Neural cell (in vitro differentiated cells): Measurements from ENCODE around the gene IKZF2. TPM values are rescaled to one million over a fixed set of nuclear protein-coding genes. Genes with fewer than 3 reads are reported as not detected.

Experiments used
- H2AFZ ChIP-seq: fragments of 200-600, 300-800 bp; sonication (generic), shearing (Covaris generic); 2 replicates; pipeline ENCODE4 v1.6.0; 2014; ENCODE audit warnings: low read depth, mild to moderate bottlenecking, antibody characterized with exemption, low read length, moderate library complexity
- H3F3A ChIP-seq: fragments of 200-600 bp; shearing (Covaris generic); 2 replicates; pipeline ENCODE4 v1.6.1; 2016; ENCODE audit warnings: mild to moderate bottlenecking, moderate library complexity, mixed read lengths, antibody characterized with exemption, low read length; ENCODE audit not compliant: insufficient read depth, poor library complexity, severe bottlenecking
- H3K27ac ChIP-seq: fragments of 200-600, 300-800 bp; sonication (generic), shearing (Covaris generic); 2 replicates; pipeline ENCODE4 v1.5.1; 2014; ENCODE audit warnings: mild to moderate bottlenecking, low read length, moderate library complexity
- H3K27me3 ChIP-seq: fragments of 300-800, 200-600 bp; sonication (generic), shearing (Covaris generic); 2 replicates; pipeline ENCODE4 v1.6.0; 2014; ENCODE audit warnings: mild to moderate bottlenecking, low read depth, low read length, moderate library complexity; ENCODE audit not compliant: insufficient read depth
- H3K36me3 ChIP-seq: fragments of 300-800, 200-600 bp; sonication (generic), shearing (Covaris generic); 2 replicates; pipeline ENCODE4 v1.5.1; 2014; ENCODE audit warnings: mild to moderate bottlenecking, antibody characterized with exemption, low read length, moderate library complexity; ENCODE audit not compliant: insufficient read depth
- H3K4me2 ChIP-seq: fragments of 300-800, 200-600 bp; sonication (generic), shearing (Covaris generic); 2 replicates; pipeline ENCODE4 v1.6.0; 2014; ENCODE audit warnings: mild to moderate bottlenecking, low read length
- H3K4me3 ChIP-seq: fragments of 300-800, 200-600 bp; sonication (generic), shearing (Covaris generic); 2 replicates; pipeline ENCODE4 v1.5.1; 2014; ENCODE audit warnings: mild to moderate bottlenecking, low read length, moderate library complexity
- H3K79me2 ChIP-seq: fragments of 200-600 bp; shearing (Covaris generic); replicated peaks from 2 replicates; pipeline ENCODE4 v1.6.0; 2014; ENCODE audit warnings: mild to moderate bottlenecking, low read length, moderate library complexity; ENCODE audit not compliant: insufficient read depth
- H3K9ac ChIP-seq: fragments of 300-800, 200-600 bp; sonication (generic), shearing (Covaris generic); 2 replicates; pipeline ENCODE4 v1.6.1; 2016; ENCODE audit warnings: mild to moderate bottlenecking, low read length, mixed read lengths
- H3K9me2 ChIP-seq: fragments of 200-600 bp; shearing (Covaris generic); 2 replicates; pipeline ENCODE4 v1.6.1; 2016; ENCODE audit warnings: mild to moderate bottlenecking, low read length, mixed read lengths; ENCODE audit not compliant: insufficient read depth
- H3K9me3 ChIP-seq: fragments of 200-600, 300-800 bp; sonication (generic), shearing (Covaris generic); 2 replicates; pipeline ENCODE4 v1.6.1; 2016; ENCODE audit warnings: mild to moderate bottlenecking, mixed run types, low read length, moderate library complexity, mixed read lengths
- H4K20me1 ChIP-seq: fragments of 200-600 bp; shearing (Covaris generic); 2 replicates; pipeline ENCODE4 v1.6.1; 2016; ENCODE audit warnings: mild to moderate bottlenecking, mixed run types; ENCODE audit not compliant: insufficient read depth
- CTCF ChIP-seq: fragments of 450-650 bp; IDR thresholded peaks from 2 replicates; pipeline ENCODE4 v1.5.1; 2014; ENCODE audit warnings: antibody characterized with exemption, mild to moderate bottlenecking, moderate library complexity; ENCODE audit not compliant: poor library complexity, severe bottlenecking
- EP300 ChIP-seq: fragments of 450-650 bp; conservative IDR thresholded peaks from 2 replicates; pipeline ENCODE4 v1.6.1; 2014; ENCODE audit warnings: antibody characterized with exemption, mild to moderate bottlenecking, moderate library complexity; ENCODE audit not compliant: poor library complexity, severe bottlenecking
- EZH2 ChIP-seq: fragments of 200-600, 300-800 bp; shearing (Covaris generic), sonication (generic); IDR thresholded peaks from 2 replicates; pipeline ENCODE4 v1.6.1; 2014; ENCODE audit warnings: antibody characterized with exemption, low read length, borderline replicate concordance, mild to moderate bottlenecking; ENCODE audit not compliant: insufficient read depth, poor library complexity, severe bottlenecking
- MXI1 ChIP-seq: fragments of 450-650 bp; conservative IDR thresholded peaks from 2 replicates; pipeline ENCODE4 v1.6.1; 2014; ENCODE audit warnings: antibody characterized with exemption, mild to moderate bottlenecking; ENCODE audit not compliant: poor library complexity, severe bottlenecking
- POLR2AphosphoS5 ChIP-seq: IDR thresholded peaks from 2 replicates; pipeline ENCODE4 v1.6.1; 2012
- RAD21 ChIP-seq: fragments of 450-650 bp; conservative IDR thresholded peaks from 2 replicates; pipeline ENCODE4 v1.6.1; 2014; ENCODE audit warnings: antibody characterized with exemption, mild to moderate bottlenecking, moderate library complexity
- SMC3 ChIP-seq: fragments of 450-650 bp; conservative IDR thresholded peaks from 2 replicates; pipeline ENCODE4 v1.6.1; 2014; ENCODE audit warnings: antibody characterized with exemption, mild to moderate bottlenecking, moderate library complexity; ENCODE audit not compliant: poor library complexity
- TAF1 ChIP-seq: IDR thresholded peaks from 2 replicates; pipeline ENCODE4 v1.6.1; 2012; ENCODE audit warnings: low read depth
- polyA plus RNA-seq: library from polyadenylated mRNA; depleted of rRNA; stranded (reverse); fragments of >200 nt; gene quantifications from 2 replicates; pipeline ENCODE4 v1.2.3, GENCODE V29; 2014
- TF ChIP-seq, protein P1 (sequence below): IDR thresholded peaks from 2 replicates; pipeline ENCODE4 v1.6.1; 2012; ENCODE audit warnings: borderline replicate concordance

Gene IKZF2
- polyA plus RNA-seq, 1 donor from 2014 or later = 5.6 TPM

DNA sequence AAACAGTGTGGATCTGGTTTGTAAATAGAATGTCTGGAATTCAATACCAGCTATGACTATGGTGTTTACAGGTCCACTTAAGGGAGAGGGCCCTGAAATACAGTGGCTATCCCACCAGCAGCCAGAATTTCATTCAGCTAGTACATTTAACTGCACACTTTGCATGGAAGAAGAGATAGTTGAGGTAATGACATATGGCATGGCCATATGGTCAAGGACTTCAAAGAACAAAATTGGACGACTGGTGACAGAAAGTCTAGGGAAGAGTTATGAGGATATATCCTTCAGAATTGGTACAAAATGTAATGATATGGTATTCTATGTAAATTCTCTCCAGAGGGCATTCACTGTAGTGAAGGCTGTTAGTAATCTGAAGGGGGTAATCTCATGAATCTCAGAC is 105.0 kb downstream of the IKZF2 start:
- TF ChIP-seq MXI1 (no peak), SMC3 (no peak), EP300 (no peak), TAF1 (no peak), EZH2 (no peak), RAD21 (no peak), POLR2AphosphoS5 (no peak), CTCF (no peak)
- TF ChIP-seq, protein P1, sequence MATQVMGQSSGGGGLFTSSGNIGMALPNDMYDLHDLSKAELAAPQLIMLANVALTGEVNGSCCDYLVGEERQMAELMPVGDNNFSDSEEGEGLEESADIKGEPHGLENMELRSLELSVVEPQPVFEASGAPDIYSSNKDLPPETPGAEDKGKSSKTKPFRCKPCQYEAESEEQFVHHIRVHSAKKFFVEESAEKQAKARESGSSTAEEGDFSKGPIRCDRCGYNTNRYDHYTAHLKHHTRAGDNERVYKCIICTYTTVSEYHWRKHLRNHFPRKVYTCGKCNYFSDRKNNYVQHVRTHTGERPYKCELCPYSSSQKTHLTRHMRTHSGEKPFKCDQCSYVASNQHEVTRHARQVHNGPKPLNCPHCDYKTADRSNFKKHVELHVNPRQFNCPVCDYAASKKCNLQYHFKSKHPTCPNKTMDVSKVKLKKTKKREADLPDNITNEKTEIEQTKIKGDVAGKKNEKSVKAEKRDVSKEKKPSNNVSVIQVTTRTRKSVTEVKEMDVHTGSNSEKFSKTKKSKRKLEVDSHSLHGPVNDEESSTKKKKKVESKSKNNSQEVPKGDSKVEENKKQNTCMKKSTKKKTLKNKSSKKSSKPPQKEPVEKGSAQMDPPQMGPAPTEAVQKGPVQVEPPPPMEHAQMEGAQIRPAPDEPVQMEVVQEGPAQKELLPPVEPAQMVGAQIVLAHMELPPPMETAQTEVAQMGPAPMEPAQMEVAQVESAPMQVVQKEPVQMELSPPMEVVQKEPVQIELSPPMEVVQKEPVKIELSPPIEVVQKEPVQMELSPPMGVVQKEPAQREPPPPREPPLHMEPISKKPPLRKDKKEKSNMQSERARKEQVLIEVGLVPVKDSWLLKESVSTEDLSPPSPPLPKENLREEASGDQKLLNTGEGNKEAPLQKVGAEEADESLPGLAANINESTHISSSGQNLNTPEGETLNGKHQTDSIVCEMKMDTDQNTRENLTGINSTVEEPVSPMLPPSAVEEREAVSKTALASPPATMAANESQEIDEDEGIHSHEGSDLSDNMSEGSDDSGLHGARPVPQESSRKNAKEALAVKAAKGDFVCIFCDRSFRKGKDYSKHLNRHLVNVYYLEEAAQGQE = no peak
- no peaks in the 10 kb centered on the region for H3K9me3 ChIP-seq
- H3K27me3 ChIP-seq = no peaks in the 10 kb centered on the region
- no peaks in the 10 kb centered on the region for H3K79me2 ChIP-seq
- H3F3A ChIP-seq = no peaks in the 10 kb centered on the region
- H3K36me3 ChIP-seq = no peaks in the 10 kb centered on the region
- H3K9ac ChIP-seq = no peak overlapping the region
- H3K27ac ChIP-seq = no peak overlapping the region
- H4K20me1 ChIP-seq = no peaks in the 10 kb centered on the region
- no peak overlapping the region for H2AFZ ChIP-seq
- no peak overlapping the region for H3K4me2 ChIP-seq
- no peaks in the 10 kb centered on the region for H3K9me2 ChIP-seq
- no peak overlapping the region for H3K4me3 ChIP-seq

- H4K20me1 ChIP-seq = no peaks in the 10 kb centered on the region
- H3F3A ChIP-seq = no peaks in the 10 kb centered on the region
- no peak overlapping the region for H3K9ac ChIP-seq
- no peaks in the 10 kb centered on the region for H3K9me2 ChIP-seq
- H3K27me3 ChIP-seq = no peaks in the 10 kb centered on the region
- no peaks in the 10 kb centered on the region for H3K9me3 ChIP-seq
- no peaks in the 10 kb centered on the region for H3K79me2 ChIP-seq
- no peak overlapping the region for H3K4me2 ChIP-seq
- no peak overlapping the region for H3K4me3 ChIP-seq
- no peak overlapping the region for H2AFZ ChIP-seq
- no peak overlapping the region for H3K27ac ChIP-seq
- no peaks in the 10 kb centered on the region for H3K36me3 ChIP-seq
- no peak for TF ChIP-seq SMC3
- no peak for TF ChIP-seq MXI1
- no peak for TF ChIP-seq RAD21
- no peak for TF ChIP-seq EP300
- TF ChIP-seq POLR2AphosphoS5 = no peak
- TF ChIP-seq EZH2 = no peak
- TF ChIP-seq CTCF = no peak
- TF ChIP-seq, protein P1 = no peak
- TF ChIP-seq TAF1 = no peak
Measured at GRCh38 chr2:213043566-213043965, 107.8 kb downstream of the IKZF2 start.
